ENCODE data around the gene SMIM22.
"Not testable (repeated sequence)": the region's sequence is repeated elsewhere in the genome, so short reads cannot be mapped to it uniquely, and the experiment has no call there.

SMIM22 gene

GRCh38 chr16:4769306-4769638 lies 25.9 kb upstream of the SMIM22 start:
- DNase-seq, result no peak

- no peak for DNase-seq
Observed at GRCh38 chr16:4771646-4772045, 23.5 kb upstream of the SMIM22 start.

- DNase-seq, result no peak
Observed at GRCh38 chr16:4772351-4772750, 22.8 kb upstream of the SMIM22 start.

GRCh38 chr16:4775005-4775404 lies 20.2 kb upstream of the SMIM22 start:
- DNase-seq, result no peak

GRCh38 chr16:4776141-4776705 lies 18.9 kb upstream of the SMIM22 start:
- no peak for DNase-seq

GRCh38 chr16:4777339-4778049 lies 17.7 kb upstream of the SMIM22 start:
- DNase-seq, result no peak

GRCh38 chr16:4778050-4778392 lies 17.1 kb upstream of the SMIM22 start:
- no peak for DNase-seq

- no peak for DNase-seq
Observed at GRCh38 chr16:4780235-4780634, 14.9 kb upstream of the SMIM22 start.

- no peak for DNase-seq
Observed at GRCh38 chr16:4783251-4783950, 11.8 kb upstream of the SMIM22 start.

GRCh38 chr16:4783951-4784336 lies 11.2 kb upstream of the SMIM22 start:
- DNase-seq, result no peak

GRCh38 chr16:4784444-4784987 lies 10.7 kb upstream of the SMIM22 start:
- DNase-seq, result not testable (repeated sequence)

- DNase-seq, result no peak
Observed at GRCh38 chr16:4785758-4786433, 9.3 kb upstream of the SMIM22 start.

GRCh38 chr16:4787068-4787467 lies 8.1 kb upstream of the SMIM22 start:
- DNase-seq, result no peak

GRCh38 chr16:4787627-4788482 lies 7.3 kb upstream of the SMIM22 start, which contains the start of gene SEPTIN12:
Gene SEPTIN12, minus strand, starts transcription at chr16:4788345. Its CDS starts 700 bp downstream, at chr16:4787645.
- DNase-seq, result no peak

GRCh38 chr16:4788489-4788889 lies 6.7 kb upstream of the SMIM22 start:
- DNase-seq, result no peak

- no peak for DNase-seq
Observed at GRCh38 chr16:4788910-4789309, 6.3 kb upstream of the SMIM22 start.

GRCh38 chr16:4790261-4790660 lies 4.9 kb upstream of the SMIM22 start:
- DNase-seq, result no peak

GRCh38 chr16:4790871-4791270 lies 4.3 kb upstream of the SMIM22 start:
- DNase-seq, result no peak

- DNase-seq, result no peak
Observed at GRCh38 chr16:4792951-4793513, 2.1 kb upstream of the SMIM22 start.

- no peak for DNase-seq
Observed at GRCh38 chr16:4795828-4796572, 831 bp downstream of the SMIM22 start.

- no peak for DNase-seq
Observed at GRCh38 chr16:4796982-4797804, 2.0 kb downstream of the SMIM22 start.
